Natural killer cell (primary cell): ENCODE data around the gene TBC1D24. TPM values are rescaled to one million over a fixed set of nuclear protein-coding genes. Genes with fewer than 3 reads are reported as not detected.

Experiments used
- ATAC-seq, 3 donors: fragments of 150-1000 bp in 2 of 3; fragments of 200-7000 bp in 1 of 3; cut with Tn5 transposase; 1 replicate in 1 of 3; 2 replicates in 2 of 3; pipeline ENCODE4 v1.10.0; 2021; ENCODE audit warnings: mild to moderate bottlenecking in 2 of 3, moderate library complexity in 2 of 3
- DNase-seq, 2 donors: peaks; one replicate each; pipeline versions ENCODE4 v3.0.0 to v3.0.0-alpha.2; 2013 to 2021; ENCODE audit warnings: mixed read lengths in 1 of 2
- H3K27ac ChIP-seq: one replicate; pipeline ENCODE4 v1.5.1; 2013; ENCODE audit warnings: mild to moderate bottlenecking, low read length
- H3K27me3 ChIP-seq: one replicate; pipeline ENCODE4 v1.6.1; 2013; ENCODE audit warnings: low read length; ENCODE audit not compliant: control insufficient read depth, insufficient read depth
- H3K36me3 ChIP-seq: one replicate; pipeline ENCODE4 v1.6.1; 2013; ENCODE audit warnings: low read length; ENCODE audit not compliant: control insufficient read depth, insufficient read depth
- H3K4me1 ChIP-seq: one replicate; pipeline ENCODE4 v1.6.1; 2013; ENCODE audit warnings: low read length; ENCODE audit not compliant: control insufficient read depth, insufficient read depth
- H3K4me3 ChIP-seq: one replicate; pipeline ENCODE4 v1.5.1; 2013; ENCODE audit warnings: low read length
- H3K9me3 ChIP-seq: one replicate; pipeline ENCODE4 v1.6.1; 2013; ENCODE audit warnings: low read length; ENCODE audit not compliant: control insufficient read depth, insufficient read depth
- H3K27ac Mint-ChIP-seq, 2 donors: one replicate each; pipeline ENCODE4 v1.8.0; 2022; ENCODE audit warnings: mild to moderate bottlenecking in 2 of 2, mixed read lengths in 2 of 2, moderate library complexity in 1 of 2
- H3K27me3 Mint-ChIP-seq, 2 donors: one replicate each; pipeline ENCODE4 v1.8.0; 2022; ENCODE audit warnings: low read depth in 2 of 2, mixed read lengths in 2 of 2
- H3K36me3 Mint-ChIP-seq: one replicate; pipeline ENCODE4 v1.8.0; 2022; ENCODE audit warnings: mixed read lengths
- H3K4me1 Mint-ChIP-seq, 2 donors: one replicate each; pipeline ENCODE4 v1.8.0; 2022; ENCODE audit warnings: mixed read lengths in 2 of 2
- H3K4me3 Mint-ChIP-seq: one replicate; pipeline ENCODE4 v1.8.0; 2022; ENCODE audit warnings: mild to moderate bottlenecking, moderate library complexity, mixed read lengths
- H3K9me3 Mint-ChIP-seq, 2 donors: one replicate each; pipeline ENCODE4 v1.8.0; 2022; ENCODE audit warnings: mixed read lengths in 2 of 2
- WGBS: methylation state at CpG from one replicate; pipeline ENCODE4 v1.1.7; 2013; ENCODE audit warnings: missing lambda C conversion rate; ENCODE audit not compliant: insufficient coverage; 5-methylcytosine and 5-hydroxymethylcytosine counted together
- intact Hi-C: fragments of 100-400 bp; cut with micrococcal nuclease; formaldehyde crosslinking; loops from one replicate; pipeline ENCODE4 v1.14.2; 2022
- total RNA-seq, 4 donors: library from RNA; stranded (reverse); fragments of 120-200 nt in 1 of 4; gene quantifications; one replicate each; pipeline versions ENCODE4 v1.2.3 to v1.2.4, GENCODE V29; 2013 to 2022
- TF ChIP-seq, protein P1 (sequence below): fragments of 200-600 bp; IDR thresholded peaks from one replicate; pipeline ENCODE4 v1.8.0; 2022; ENCODE audit warnings: antibody characterized with exemption

The TBC1D24 gene
- total RNA-seq, 3 donors from 2014 or later (not counting 1 experiment from before 2014, with no cell fraction given): 7.2 to 13.0 (median 10.9) TPM

DNA sequence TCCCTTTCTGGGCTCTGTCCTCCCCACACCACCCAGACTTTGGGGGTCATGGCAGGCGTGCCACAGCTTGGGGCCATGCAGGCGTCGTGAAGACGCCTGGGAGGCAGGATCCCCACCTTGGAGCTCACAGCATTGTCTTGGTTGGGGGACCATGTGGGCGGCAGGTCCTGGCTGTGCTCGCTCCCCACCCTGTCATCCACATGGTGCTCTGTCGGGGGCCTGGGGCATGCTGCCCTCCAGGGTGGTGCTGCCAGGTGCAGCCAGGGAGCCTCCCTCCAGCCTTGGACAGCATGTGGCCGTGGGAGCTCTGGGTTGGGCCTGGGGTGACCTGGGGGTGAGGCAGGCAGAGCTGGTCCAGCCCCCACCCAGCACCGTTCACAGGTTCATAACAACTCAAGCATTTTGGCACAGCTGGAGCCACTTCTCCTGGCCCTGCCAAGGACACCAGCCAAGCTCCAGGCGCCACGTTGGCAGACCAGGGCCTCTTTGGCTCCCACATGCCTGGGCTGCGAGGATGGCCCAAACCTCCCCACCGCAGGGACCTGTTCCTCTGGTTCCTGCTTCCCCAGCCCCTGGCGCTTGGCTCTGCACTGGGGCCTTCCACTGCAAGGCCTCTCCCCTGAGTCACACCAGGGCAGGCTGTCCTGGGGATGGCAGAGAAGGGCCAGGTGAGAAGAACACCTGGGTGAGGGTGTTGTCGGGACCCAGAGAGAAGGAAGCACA lies 23.8 kb downstream of the TBC1D24 start:
- 92% methylated on average over 15 of the region's 15 CpGs for WGBS
- no peak for DNase-seq
- Mint-ChIP-seq H3K27ac (no peak overlapping the region), H3K4me3 (no peak overlapping the region), H3K4me1 (peaks cover 0 to 4% of the 10 kb centered on the region in 2 donors), H3K9me3 (no peaks in the 10 kb centered on the region), H3K27me3 (no peaks in the 10 kb centered on the region), H3K36me3 (no peaks in the 10 kb centered on the region)
- Histone ChIP-seq H3K36me3 (peaks cover 6% of the 10 kb centered on the region), H3K4me3 (no peak overlapping the region), H3K4me1 (peaks cover 11% of the 10 kb centered on the region), H3K9me3 (no peaks in the 10 kb centered on the region), H3K27me3 (no peaks in the 10 kb centered on the region), H3K27ac (no peak overlapping the region)
- intact Hi-C loops: no loop called here
- TF ChIP-seq, protein P1, sequence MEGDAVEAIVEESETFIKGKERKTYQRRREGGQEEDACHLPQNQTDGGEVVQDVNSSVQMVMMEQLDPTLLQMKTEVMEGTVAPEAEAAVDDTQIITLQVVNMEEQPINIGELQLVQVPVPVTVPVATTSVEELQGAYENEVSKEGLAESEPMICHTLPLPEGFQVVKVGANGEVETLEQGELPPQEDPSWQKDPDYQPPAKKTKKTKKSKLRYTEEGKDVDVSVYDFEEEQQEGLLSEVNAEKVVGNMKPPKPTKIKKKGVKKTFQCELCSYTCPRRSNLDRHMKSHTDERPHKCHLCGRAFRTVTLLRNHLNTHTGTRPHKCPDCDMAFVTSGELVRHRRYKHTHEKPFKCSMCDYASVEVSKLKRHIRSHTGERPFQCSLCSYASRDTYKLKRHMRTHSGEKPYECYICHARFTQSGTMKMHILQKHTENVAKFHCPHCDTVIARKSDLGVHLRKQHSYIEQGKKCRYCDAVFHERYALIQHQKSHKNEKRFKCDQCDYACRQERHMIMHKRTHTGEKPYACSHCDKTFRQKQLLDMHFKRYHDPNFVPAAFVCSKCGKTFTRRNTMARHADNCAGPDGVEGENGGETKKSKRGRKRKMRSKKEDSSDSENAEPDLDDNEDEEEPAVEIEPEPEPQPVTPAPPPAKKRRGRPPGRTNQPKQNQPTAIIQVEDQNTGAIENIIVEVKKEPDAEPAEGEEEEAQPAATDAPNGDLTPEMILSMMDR: no peak
- no peak for ATAC-seq

DNA sequence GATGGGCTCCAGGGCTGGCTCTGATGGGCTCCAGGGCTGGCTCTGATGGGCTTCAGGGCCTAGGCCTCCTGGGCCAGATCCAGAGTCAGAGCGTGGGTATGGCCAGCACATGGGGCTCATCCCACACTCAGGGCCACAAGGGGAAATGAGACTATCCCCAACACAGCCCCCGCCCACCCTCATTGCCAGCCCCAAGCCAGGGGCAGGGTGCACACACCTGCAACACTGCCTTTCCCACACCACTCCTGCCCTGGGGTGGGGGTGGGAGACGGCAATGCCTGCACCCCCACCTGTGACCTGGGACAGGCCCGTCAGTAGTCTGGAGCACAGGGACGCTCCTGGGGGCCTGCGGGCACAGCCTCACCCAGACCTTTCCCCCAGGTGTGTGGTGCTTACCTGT lies 24.5 kb downstream of the TBC1D24 start:
- TF ChIP-seq, protein P1: no peak
- H3K4me3 ChIP-seq: no peak overlapping the region
- no peak overlapping the region for H3K27ac ChIP-seq
- DNase-seq (no peak), ATAC-seq (no peak)
- H3K36me3 Mint-ChIP-seq: no peaks in the 10 kb centered on the region
- H3K27ac Mint-ChIP-seq: no peak overlapping the region
- H3K9me3 Mint-ChIP-seq: no peaks in the 10 kb centered on the region
- H3K4me1 Mint-ChIP-seq: peaks cover 0 to 4% of the 10 kb centered on the region in 2 donors
- H3K4me3 Mint-ChIP-seq: no peak overlapping the region
- 93% methylated on average over 6 of the region's 6 CpGs for WGBS
- intact Hi-C loops: no loop called here
- no peaks in the 10 kb centered on the region for H3K27me3 ChIP-seq
- H3K9me3 ChIP-seq: no peaks in the 10 kb centered on the region
- H3K36me3 ChIP-seq: peaks cover 6% of the 10 kb centered on the region
- peaks cover 11% of the 10 kb centered on the region for H3K4me1 ChIP-seq
- no peaks in the 10 kb centered on the region for H3K27me3 Mint-ChIP-seq

DNA sequence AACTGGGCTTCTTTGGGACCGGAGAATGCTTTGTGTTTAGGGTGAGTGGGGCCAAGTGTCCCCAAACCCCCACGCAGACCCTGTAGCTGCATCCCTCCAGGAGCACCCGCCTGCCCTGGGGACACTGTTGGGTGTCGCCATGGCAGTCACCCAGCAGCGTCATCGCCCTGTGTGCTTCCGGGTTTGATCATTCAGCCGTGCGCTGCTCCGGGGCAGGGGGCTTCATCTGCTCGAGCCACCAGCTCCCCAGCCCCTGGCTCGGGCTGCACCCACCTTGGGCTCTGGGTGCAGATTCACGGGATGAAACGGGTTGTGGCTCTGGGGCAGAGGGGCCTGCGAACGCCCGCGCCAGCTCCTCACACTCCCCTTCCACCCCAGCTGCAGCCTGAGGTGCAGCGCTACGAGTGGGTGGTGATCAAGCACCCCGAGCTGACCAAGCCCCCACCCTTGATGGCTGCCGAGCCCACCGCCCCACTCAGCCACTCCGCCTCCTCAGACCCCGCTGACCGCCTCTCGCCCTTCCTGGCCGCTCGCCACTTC lies 25.0 kb downstream of the TBC1D24 start:
- TF ChIP-seq, protein P1: no peak
- H3K4me1 Mint-ChIP-seq: peaks cover 0 to 4% of the 10 kb centered on the region in 2 donors
- H3K4me3 Mint-ChIP-seq: no peak overlapping the region
- no peak overlapping the region for H3K27ac Mint-ChIP-seq
- H3K9me3 Mint-ChIP-seq: no peaks in the 10 kb centered on the region
- H3K36me3 Mint-ChIP-seq: no peaks in the 10 kb centered on the region
- H3K27me3 Mint-ChIP-seq: no peaks in the 10 kb centered on the region
- Histone ChIP-seq H3K9me3 (no peaks in the 10 kb centered on the region), H3K4me3 (no peak overlapping the region), H3K27me3 (no peaks in the 10 kb centered on the region), H3K27ac (no peak overlapping the region), H3K36me3 (peaks cover 6% of the 10 kb centered on the region), H3K4me1 (peaks cover 11% of the 10 kb centered on the region)
- no peak for ATAC-seq
- DNase-seq: no peak
- intact Hi-C loops: no loop called here
- 94% methylated on average over 29 of the region's 29 CpGs for WGBS
